Suppressor macrophage treated with lipopolysaccharide for 4 hours (primary cell): ENCODE results near the gene SLC35E1.
A peak's percentile ranks its signal among the peaks of the same experiment; 100 is the strongest.
"Not testable (repeated sequence)": the region's sequence is repeated elsewhere in the genome, so short reads cannot be mapped to it uniquely, and the experiment has no call there.

Experiments
- DNase-seq: peaks from one replicate; pipeline ENCODE4 v3.0.0-alpha.2; 2020

Gene SLC35E1

DNA sequence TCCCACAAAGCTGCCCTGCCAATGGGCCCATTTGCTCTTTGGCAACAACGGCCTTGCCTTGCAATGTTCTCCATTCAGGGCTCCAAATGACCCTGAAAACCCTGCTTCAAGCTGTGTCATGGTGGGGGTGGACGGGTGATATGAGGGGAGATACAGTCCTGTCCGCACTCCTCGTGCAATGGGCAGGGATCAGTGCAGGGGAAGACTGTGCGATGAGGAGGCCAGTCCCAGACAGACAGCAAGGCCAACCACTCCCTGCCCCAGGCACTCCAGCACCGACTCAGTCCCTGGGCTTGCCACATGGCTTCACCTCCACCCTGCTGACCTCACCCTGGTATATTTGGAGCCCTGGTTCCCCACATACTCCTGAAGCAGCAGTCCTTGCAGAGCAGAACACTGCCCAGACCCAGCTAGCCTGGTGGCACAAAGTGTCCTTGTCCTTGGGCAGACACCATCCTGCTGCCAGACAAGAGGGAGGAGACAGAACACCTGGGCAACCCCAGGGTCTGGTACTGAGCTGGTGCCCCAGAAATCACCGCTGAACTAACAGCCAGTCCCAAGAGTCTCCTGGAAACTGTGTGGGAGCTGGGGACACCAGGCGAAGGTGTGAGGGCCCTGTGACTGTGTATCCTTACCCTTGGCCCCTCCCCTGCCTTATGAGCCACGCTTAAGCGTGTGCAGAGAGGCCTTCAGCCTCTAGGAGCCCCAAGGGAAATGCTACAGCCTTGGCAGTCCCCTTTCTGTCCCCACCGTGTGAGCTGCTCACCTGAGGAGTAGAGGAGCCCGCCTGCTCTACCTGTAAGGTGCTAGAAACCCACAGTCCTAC lies 9.1 kb upstream of the SLC35E1 start:
- DNase-seq, result no peak

GRCh38 chr19:16579381-16579780 lies 7.2 kb upstream of the SLC35E1 start:
- DNase-seq, result no peak

DNA sequence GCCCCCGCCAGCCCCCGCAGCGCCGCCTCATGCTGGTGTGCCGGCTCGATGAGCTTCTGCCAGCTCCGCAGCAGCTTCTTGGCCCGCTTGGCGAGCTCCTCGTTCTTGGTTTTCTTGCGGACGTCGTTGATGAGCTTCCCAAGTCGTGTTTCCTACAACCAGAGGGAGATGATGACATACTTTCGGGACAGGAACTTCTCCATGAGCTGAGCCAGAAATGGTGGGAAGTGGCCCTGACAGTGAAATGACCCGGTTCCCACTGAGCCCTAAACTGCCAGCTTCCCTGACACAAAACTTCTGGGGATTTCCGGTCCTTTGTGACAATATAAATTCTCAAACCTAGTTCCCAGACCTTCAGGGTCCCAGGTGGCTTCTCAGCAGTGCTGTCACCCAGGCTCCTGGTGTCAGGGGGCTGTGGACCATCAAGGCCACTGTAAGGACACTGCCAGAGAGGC lies 5.3 kb upstream of the SLC35E1 start:
- DNase-seq, result peak; percentile 15

DNA sequence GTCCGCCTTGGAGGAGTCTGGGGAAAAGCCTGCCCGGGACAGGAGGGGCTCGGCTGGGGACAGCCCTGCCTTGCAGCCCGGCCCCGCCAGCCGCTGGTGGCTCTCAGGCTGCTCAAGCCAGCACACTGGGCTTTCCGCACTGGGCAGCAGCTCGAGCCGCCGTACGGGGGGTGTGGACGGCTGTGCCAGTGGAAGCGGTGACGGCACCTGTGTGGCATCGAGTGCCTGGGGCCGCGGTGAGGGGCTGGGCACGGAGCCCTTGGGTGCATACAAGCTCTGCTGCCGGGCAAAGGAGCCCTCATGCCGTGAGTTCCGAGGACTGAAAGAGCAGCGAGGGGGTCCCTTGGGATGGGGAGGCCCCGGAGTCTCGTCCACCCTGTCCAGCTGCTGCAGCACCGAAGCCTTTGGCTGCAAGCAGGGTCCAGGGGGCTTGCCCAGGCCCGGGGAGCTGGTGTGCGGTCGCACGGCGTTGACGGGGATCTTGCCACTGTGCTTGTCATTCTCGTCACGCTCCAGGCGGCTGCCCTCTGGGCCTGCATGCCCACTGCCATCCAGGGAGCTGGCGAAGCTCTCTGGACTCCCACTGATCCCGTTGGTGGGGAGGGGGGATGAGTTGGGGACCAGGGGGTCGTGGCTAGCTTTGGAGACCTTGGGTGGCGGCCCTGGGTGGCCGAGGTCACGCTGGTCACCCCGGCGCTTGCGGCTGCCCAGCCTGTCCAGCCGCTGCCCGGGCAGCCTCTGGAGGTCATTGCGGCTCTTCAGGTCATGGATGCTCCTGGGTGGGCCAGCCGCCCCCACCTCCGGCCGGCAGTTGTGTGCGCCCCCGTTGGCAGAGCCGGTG lies 4.7 kb upstream of the SLC35E1 start:
- no peak for DNase-seq

DNA sequence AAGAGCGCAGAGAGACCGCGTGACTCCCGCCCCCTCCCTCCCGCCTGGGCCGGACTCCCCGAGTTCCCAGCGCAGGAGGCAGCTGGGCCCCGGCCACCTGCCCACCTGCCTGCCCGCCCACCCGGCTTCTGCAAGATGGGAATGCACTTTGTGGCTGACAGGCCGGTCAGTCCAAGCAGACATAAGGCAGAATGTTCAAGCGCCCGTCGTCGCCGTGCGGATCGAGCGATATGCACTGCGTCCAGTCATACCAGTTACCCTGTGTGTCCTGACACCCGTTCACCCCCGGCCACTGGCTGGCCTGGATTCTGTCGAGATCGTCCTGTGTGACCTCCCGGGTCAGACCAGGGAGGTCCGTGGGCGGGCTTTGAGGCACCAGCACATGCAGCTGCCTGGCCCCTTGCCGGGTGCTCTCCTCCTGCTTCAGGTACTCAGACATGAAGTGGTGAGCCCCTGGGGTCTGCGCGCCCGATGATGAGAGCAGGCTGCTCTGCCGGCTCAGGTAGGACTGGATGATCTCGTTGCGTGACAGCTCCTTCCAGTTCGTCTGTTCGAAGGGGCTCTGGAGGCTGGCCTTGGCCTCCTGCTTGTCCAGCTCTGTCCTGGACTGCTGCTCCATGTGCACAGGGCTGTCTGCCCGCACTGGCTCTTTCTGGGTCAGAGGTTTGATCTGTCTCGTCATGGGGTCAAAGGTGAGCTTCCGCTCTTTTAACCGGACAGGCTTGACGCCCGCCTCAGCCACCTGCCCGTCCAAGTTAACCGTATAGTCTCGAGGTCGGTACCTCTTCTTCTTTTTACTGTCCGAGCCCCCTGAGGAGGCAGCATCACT lies 3.9 kb upstream of the SLC35E1 start:
- DNase-seq, result no peak

- no peak for DNase-seq
Observed at GRCh38 chr19:16575282-16575681, 3.1 kb upstream of the SLC35E1 start.

GRCh38 chr19:16573925-16574324 lies 1.7 kb upstream of the SLC35E1 start:
- no peak for DNase-seq

GRCh38 chr19:16573296-16573695 lies 1.1 kb upstream of the SLC35E1 start:
- DNase-seq, result no peak

- peak; percentile 21 for DNase-seq
Observed at GRCh38 chr19:16571822-16572331, 338 bp downstream of the SLC35E1 start.

DNA sequence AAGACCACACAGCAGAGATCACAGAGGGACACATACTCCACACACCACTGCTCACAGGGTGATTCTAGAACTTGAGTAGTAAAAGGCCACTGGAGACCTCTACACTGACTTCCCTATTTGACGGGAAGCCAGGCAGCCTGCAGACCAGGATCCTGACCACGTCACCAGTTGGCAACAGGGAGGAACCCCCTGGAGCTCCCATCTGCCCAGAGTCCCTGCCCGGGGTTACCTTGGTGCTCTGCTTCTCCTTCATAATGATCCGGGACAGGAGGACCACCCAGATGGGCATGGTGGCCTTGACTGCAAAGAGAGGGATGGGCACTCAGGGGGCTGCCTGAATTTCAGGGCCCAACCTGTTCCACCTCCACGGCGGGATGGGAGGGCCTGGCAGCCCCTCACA lies 932 bp downstream of the SLC35E1 start:
- DNase-seq, result peak; percentile 63

GRCh38 chr19:16569609-16570320 lies 2.5 kb downstream of the SLC35E1 start:
- no peak for DNase-seq

DNA sequence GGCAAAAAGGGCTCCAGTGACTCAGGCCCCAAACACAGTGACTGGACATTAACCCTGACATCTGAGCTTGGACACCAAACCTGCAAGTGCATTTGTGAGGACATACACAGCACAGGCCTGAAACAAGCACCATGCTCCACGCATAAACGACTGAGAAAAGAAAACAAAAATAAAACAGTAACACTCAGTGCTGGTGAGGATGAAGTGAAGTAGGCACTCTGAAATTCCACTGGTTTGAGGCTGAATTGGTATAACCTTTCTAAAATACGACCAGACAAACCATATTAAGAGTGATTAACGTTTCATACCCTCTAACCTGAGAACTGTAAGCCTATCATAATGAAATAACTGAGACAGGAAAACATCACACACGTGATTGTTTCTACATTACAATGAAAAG lies 5.5 kb downstream of the SLC35E1 start:
- DNase-seq, result no peak

DNA sequence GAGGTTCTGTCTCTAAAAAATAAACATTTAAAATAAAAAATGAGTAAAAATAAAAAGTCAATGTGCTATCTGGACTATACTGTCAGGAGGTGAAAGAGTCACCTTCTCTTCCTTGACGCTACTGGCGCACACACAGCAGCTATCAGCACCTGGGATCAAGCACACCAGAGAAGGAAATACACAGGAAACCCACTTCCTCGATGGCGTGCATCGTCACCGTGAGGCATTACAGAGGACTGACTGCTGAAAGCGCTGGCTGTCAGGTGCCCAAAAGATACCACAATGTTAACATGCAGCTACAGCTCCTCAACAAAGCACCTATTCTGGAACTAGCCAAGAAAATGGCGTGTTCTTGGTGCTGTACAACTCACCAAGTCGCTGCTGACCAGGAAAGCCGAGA lies 6.1 kb downstream of the SLC35E1 start:
- no peak for DNase-seq

GRCh38 chr19:16564842-16565241 lies 7.4 kb downstream of the SLC35E1 start:
- DNase-seq, result no peak

DNA sequence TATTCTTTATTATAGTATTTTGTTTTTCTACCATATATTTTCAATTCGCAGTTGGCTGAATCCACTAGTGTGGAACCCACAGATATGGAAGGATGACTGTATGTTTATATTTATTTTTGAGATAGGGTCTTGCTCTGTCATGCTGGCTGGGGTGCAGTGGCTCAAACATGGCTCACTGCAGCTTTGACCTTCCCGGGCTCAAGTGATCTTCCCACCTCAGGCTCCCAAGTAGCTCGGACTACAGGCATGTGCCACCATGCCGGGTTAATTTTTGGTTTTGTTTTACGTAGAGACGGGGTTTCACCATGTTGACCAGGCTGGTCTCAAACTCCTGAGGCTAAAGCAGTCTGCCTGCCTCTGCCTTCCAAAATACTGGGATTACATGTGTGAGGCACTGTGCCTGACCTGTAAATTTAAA lies 9.6 kb downstream of the SLC35E1 start:
- DNase-seq, result no peak

DNA sequence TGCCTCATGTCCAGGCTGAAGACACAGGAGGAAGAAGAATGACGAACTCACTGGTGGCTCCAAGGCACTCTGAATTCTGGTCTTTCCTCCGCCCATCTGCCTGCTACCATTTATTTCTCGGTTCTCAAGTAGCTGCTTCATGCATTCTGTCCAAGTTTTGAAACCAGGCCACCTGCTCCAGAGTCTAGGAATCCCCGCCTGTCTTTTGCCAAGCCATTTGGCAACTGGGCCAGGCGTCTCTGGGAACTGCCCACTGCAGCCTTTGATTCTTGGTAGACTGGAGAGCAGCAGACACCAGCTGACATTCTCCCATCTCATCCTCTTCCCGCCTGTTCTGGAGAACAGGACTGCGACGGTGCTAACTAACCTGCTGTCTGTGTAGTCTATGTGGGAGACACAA lies 10.8 kb downstream of the SLC35E1 start:
- no peak for DNase-seq

DNA sequence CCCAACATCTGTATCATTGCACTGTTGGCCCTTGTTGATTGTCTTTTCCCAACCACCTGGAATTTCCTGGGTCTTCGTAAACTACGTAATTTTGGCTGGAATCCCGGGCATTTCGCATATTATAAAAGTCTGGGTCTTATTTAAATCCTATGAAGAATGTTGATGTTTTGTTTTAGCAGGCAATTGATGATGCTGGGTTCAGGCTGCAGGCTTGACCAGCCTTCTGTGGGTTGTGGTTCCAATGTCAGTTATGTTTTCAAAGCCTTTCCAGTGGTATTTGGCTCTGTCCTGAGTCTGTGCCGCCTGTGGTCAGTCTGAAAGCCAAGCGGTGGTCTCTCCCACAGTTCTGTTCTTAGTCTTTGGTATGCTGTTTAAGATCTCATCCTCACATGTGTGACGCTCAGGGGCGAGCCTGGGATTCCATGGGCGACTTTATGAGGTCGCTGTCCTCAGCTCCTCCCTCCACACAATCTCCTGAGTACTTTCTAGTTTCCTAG lies 12.4 kb downstream of the SLC35E1 start:
- DNase-seq, result no peak

DNA sequence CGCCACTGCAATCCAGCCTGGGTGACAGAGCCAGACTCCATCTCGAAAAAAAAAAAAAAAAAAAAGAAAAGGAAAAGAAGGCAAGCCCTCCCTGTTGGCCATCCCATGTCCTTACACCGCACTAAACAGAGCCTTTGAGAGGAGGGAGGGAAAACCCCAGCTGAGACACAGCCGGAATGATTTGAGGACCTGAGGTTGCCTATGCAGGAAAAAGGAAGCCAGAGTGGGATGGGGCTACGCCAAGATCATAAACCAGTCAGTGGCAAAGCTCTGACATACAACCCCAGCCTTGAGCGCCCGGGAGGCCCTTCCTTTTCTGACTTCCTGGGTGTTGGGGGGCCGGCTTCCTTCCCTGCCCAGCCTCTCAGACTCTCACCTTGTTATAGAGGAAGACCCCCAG lies 17.4 kb downstream of the SLC35E1 start:
- DNase-seq, result no peak

- DNase-seq, result not testable (repeated sequence)
Observed at GRCh38 chr19:16551902-16552301, 20.3 kb downstream of the SLC35E1 start.

- no peak for DNase-seq
Observed at GRCh38 chr19:16548956-16549355, 23.3 kb downstream of the SLC35E1 start.

DNA sequence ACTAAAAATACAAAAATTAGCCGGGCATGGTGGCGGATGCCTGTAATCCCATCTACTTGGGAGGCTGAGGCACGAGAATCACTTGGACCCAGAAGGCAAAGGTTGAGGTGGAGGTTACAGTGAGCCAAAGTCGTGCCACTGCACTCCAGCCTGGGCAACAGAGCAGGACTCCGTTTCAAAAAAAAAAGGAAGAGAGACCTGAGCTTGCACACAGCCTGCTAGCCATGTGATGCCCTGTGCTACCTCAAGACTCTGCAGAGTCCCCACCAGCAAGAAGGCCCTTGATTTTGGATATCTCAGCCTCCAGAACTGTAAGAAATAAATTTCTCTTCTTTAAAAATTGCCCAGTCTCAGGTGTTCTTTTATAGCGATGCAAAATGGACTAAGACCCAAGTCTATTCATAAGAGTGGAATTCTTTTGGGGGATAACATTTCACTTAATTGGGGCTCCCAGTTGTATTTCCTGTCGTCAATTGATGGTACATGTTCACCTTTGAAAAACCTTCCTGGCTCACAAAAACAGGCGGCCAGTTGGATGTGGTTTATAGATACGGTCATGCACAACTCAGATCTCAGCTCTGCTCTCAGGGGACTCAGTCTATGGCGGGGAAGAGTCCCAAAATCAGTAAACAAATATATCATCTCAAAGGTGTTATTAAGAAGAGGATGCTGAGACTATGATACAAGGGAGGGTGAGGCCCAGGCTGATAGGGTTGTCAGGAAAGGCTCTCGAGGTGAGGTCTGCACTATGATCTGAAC lies 27.6 kb downstream of the SLC35E1 start:
- no peak for DNase-seq
